ENCODE measurements around the gene ST6GAL2.

DNA sequence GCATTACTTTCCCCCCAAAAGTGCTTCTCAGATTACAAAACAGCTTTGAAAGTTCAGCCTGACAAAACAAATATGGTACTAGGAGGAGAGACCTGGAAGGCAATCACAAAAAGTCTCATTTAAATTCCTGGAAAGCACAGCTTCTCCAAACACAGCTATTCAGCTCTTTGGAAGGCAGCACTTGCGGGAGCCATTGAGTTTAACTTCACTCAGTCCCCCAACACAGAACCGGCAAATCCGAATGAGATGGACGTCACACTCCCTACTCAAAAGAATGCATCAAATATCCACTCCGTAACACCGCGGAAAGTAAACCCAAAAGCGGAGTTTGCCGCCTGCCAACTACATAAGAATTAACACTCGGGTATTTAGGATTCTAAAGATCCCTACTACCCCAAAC lies 638 bp downstream of the ST6GAL2 start:
- TF ChIP-seq CTCF (IDR thresholded peaks at IDR 0.05) (no peak), POLR2A (IDR thresholded peaks at IDR 0.05) (no peak)

Measured in body of pancreas (tissue), 4 donors.